HG02852 (cell line): ENCODE data around the gene FZD10.

Experiments used
- ATAC-seq: cut with Tn5 transposase; IDR thresholded peaks from one replicate; pipeline ENCODE4 v1.9.1; 2021; ENCODE audit warnings: mild to moderate bottlenecking, moderate library complexity; ENCODE audit not compliant: unreplicated experiment

FZD10 gene

GRCh38 chr12:130131025-130131424 lies 31.2 kb upstream of the FZD10 start:
- no peak for ATAC-seq

- ATAC-seq, result no peak
These were observed 30.5 kb upstream of the FZD10 start for GRCh38 chr12:130131801-130132200.

GRCh38 chr12:130132831-130133511 lies 29.3 kb upstream of the FZD10 start:
- ATAC-seq, result no peak

- no peak for ATAC-seq
These were observed 28.3 kb upstream of the FZD10 start for GRCh38 chr12:130133851-130134562.

- ATAC-seq, result no peak
These were observed 27.7 kb upstream of the FZD10 start for GRCh38 chr12:130134563-130134915.

GRCh38 chr12:130136509-130137039 lies 25.7 kb upstream of the FZD10 start:
- ATAC-seq, result no peak

- ATAC-seq, result no peak
These were observed 24.9 kb upstream of the FZD10 start for GRCh38 chr12:130137040-130138018.

GRCh38 chr12:130138478-130138877 lies 23.8 kb upstream of the FZD10 start:
- no peak for ATAC-seq

- no peak for ATAC-seq
These were observed 22.5 kb upstream of the FZD10 start for GRCh38 chr12:130139567-130140421.

GRCh38 chr12:130141105-130141504 lies 21.2 kb upstream of the FZD10 start:
- no peak for ATAC-seq

- ATAC-seq, result no peak
These were observed 20.2 kb upstream of the FZD10 start for GRCh38 chr12:130141901-130142683.

GRCh38 chr12:130142736-130143135 lies 19.5 kb upstream of the FZD10 start:
- ATAC-seq, result no peak

GRCh38 chr12:130143136-130143535 lies 19.1 kb upstream of the FZD10 start:
- no peak for ATAC-seq

GRCh38 chr12:130144256-130144655 lies 18.0 kb upstream of the FZD10 start:
- ATAC-seq, result no peak

- ATAC-seq, result no peak
These were observed 16.5 kb upstream of the FZD10 start for GRCh38 chr12:130145731-130146130.

GRCh38 chr12:130146176-130146931 lies 15.9 kb upstream of the FZD10 start:
- no peak for ATAC-seq

GRCh38 chr12:130147875-130148596 lies 14.2 kb upstream of the FZD10 start:
- ATAC-seq, result no peak

GRCh38 chr12:130151846-130152245 lies 10.4 kb upstream of the FZD10 start:
- ATAC-seq, result no peak
